B cell (primary cell): Measurements from ENCODE around the gene GJB2. TPM values are rescaled to one million over a fixed set of nuclear protein-coding genes. Genes with fewer than 3 reads are reported as not detected.
A peak's percentile ranks its signal among the peaks of the same experiment; 100 is the strongest.

Experiments used
- ATAC-seq: fragments of 200-7000 bp; cut with Tn5 transposase; one replicate; pipeline ENCODE4 v1.10.0; 2021; ENCODE audit warnings: low read depth, mild to moderate bottlenecking, moderate number of reproducible peaks, moderate library complexity
- CTCF ChIA-PET: fragments of 350-600 bp; sonication (Branson Sonifier 250); formaldehyde crosslinking; loops from one replicate; lab custom pipeline; 2021; ENCODE audit warnings: antibody characterized with exemption, inconsistent platforms; lab: Charles Lee
- POLR2A ChIA-PET: fragments of 350-600 bp; sonication (Branson Sonifier 250); formaldehyde crosslinking; loops from one replicate; lab custom pipeline; 2021; ENCODE audit warnings: antibody characterized with exemption; lab: Charles Lee
- DNase-seq: peaks from one replicate; pipeline ENCODE4 v3.0.0; 2013
- H2AFZ ChIP-seq: 2 replicates; pipeline ENCODE4 v1.6.1; 2012; ENCODE audit warnings: mild to moderate bottlenecking, low read depth, low read length; ENCODE audit not compliant: insufficient read depth, poor library complexity, severe bottlenecking
- H3K27ac ChIP-seq, 2 donors: 1 replicate in 1 of 2; 2 replicates in 1 of 2; pipeline ENCODE4 v1.5.1; 2012 to 2013; ENCODE audit warnings: low read length in 2 of 2, mild to moderate bottlenecking in 2 of 2, moderate library complexity in 1 of 2
- H3K27me3 ChIP-seq, 4 experiments: fragments of 200-600 bp in 1 of 4; sonication (generic) in 1 of 4; replicated peaks in 1 of 4; 1 replicate in 2 of 4; 2 replicates in 2 of 4; pipeline versions ENCODE4 v1.6.1 to v1.7.0; 2013 to 2016; ENCODE audit warnings: low read length in 3 of 4, mild to moderate bottlenecking in 2 of 4, mixed read lengths in 1 of 4, moderate library complexity in 1 of 4; ENCODE audit not compliant: insufficient read depth in 4 of 4, control insufficient read depth in 3 of 4; ENCODE audit errors: control extremely low read depth in 1 of 4
- H3K36me3 ChIP-seq, 2 experiments: replicated peaks in 1 of 2; 1 replicate in 1 of 2; 2 replicates in 1 of 2; pipeline versions ENCODE4 v1.6.1 to v1.7.1; 2013; ENCODE audit warnings: low read length in 1 of 2; ENCODE audit not compliant: insufficient read depth in 2 of 2, control insufficient read depth in 1 of 2; ENCODE audit errors: control extremely low read depth in 1 of 2, extremely low read depth in 1 of 2
- H3K4me1 ChIP-seq, 2 donors: fragments of 200-600 bp in 1 of 2; sonication (generic) in 1 of 2; 1 replicate in 1 of 2; 2 replicates in 1 of 2; pipeline versions ENCODE4 v1.5.1 to v1.6.1; 2013 to 2017; ENCODE audit warnings: low read length in 2 of 2; ENCODE audit not compliant: control insufficient read depth in 2 of 2, insufficient read depth in 2 of 2
- H3K4me2 ChIP-seq: replicated peaks from 2 replicates; pipeline ENCODE3; 2012; ENCODE audit warnings: mild to moderate bottlenecking, low read depth, low read length; ENCODE audit not compliant: poor library complexity, severe bottlenecking
- H3K4me3 ChIP-seq, 5 experiments: fragments of 200-600 bp in 1 of 5; sonication (generic) in 1 of 5; 1 replicate in 3 of 5; 2 replicates in 2 of 5; pipeline versions ENCODE4 v1.5.1 to v1.7.0; 2011 to 2016; ENCODE audit warnings: low read length in 4 of 5, mild to moderate bottlenecking in 4 of 5, low read depth in 2 of 5, control low read depth in 1 of 5, moderate library complexity in 1 of 5; ENCODE audit not compliant: insufficient read depth in 1 of 5; ENCODE audit errors: control extremely low read depth in 1 of 5, extremely low read depth in 1 of 5
- H3K79me2 ChIP-seq: fragments of 200-600 bp; sonication (generic); one replicate; pipeline ENCODE4 v1.6.0; 2016; ENCODE audit warnings: low read length; ENCODE audit not compliant: control insufficient read depth, insufficient read depth
- H3K9ac ChIP-seq: fragments of 200-600 bp; sonication (generic); 2 replicates; pipeline ENCODE4 v1.6.1; 2017; ENCODE audit warnings: mild to moderate bottlenecking, low read length, moderate library complexity
- H3K9me3 ChIP-seq, 3 donors: one replicate each; pipeline versions ENCODE4 v1.6.1 to v1.7.1; 2013; ENCODE audit warnings: low read length in 2 of 3; ENCODE audit not compliant: control insufficient read depth in 2 of 3, insufficient read depth in 1 of 3; ENCODE audit errors: control extremely low read depth in 1 of 3
- H4K20me1 ChIP-seq: 2 replicates; pipeline ENCODE4 v1.6.0; 2012; ENCODE audit warnings: mild to moderate bottlenecking, low read length; ENCODE audit not compliant: insufficient read depth, control insufficient read depth, poor library complexity, severe bottlenecking
- H3K27ac Mint-ChIP-seq: one replicate; pipeline ENCODE4 v1.8.0; 2021; ENCODE audit warnings: mixed read lengths
- H3K27me3 Mint-ChIP-seq: one replicate; pipeline ENCODE4 v1.8.0; 2021; ENCODE audit warnings: mixed read lengths
- H3K4me1 Mint-ChIP-seq: one replicate; pipeline ENCODE4 v1.8.0; 2021; ENCODE audit warnings: mixed read lengths
- H3K4me3 Mint-ChIP-seq: one replicate; pipeline ENCODE4 v1.8.0; 2021; ENCODE audit warnings: mixed read lengths
- H3K9me3 Mint-ChIP-seq: one replicate; pipeline ENCODE4 v1.8.0; 2022; ENCODE audit warnings: mixed read lengths; ENCODE audit not compliant: insufficient read depth
- EZH2 ChIP-seq: IDR thresholded peaks from 2 replicates; pipeline ENCODE4 v1.6.1; 2012; ENCODE audit warnings: borderline replicate concordance, low read depth, mild to moderate bottlenecking, moderate library complexity, low read length; ENCODE audit not compliant: insufficient read depth, poor library complexity, severe bottlenecking
- WGBS: methylation state at CpG from one replicate; pipeline ENCODE4 v1.1.5; 2013; ENCODE audit warnings: missing lambda C conversion rate; ENCODE audit not compliant: insufficient coverage; 5-methylcytosine and 5-hydroxymethylcytosine counted together
- intact Hi-C: fragments of 100-400 bp; cut with micrococcal nuclease; formaldehyde crosslinking; loops from one replicate; pipeline ENCODE4 v1.10.0; 2022
- polyA plus RNA-seq: library from polyadenylated mRNA; depleted of rRNA; stranded (reverse); fragments of >200 nt; gene quantifications from 2 replicates; pipeline ENCODE4 v1.2.3, GENCODE V29; 2012
- total RNA-seq, 2 donors: library from RNA; stranded (reverse); fragments of 120-200 nt in 1 of 2; gene quantifications; 1 replicate in 1 of 2; 2 replicates in 1 of 2; pipeline versions ENCODE4 v1.2.3 to v1.2.4, GENCODE V29; 2013 to 2022
- TF ChIP-seq, protein P1 (sequence below): fragments of 200-600 bp; IDR thresholded peaks from one replicate; pipeline ENCODE4 v1.8.0; 2022; ENCODE audit warnings: antibody characterized with exemption, mild to moderate bottlenecking

GJB2 gene
- total and polyA plus RNA-seq, 2 donors (not counting 1 experiment from before 2014, with no cell fraction given) = not detected

DNA sequence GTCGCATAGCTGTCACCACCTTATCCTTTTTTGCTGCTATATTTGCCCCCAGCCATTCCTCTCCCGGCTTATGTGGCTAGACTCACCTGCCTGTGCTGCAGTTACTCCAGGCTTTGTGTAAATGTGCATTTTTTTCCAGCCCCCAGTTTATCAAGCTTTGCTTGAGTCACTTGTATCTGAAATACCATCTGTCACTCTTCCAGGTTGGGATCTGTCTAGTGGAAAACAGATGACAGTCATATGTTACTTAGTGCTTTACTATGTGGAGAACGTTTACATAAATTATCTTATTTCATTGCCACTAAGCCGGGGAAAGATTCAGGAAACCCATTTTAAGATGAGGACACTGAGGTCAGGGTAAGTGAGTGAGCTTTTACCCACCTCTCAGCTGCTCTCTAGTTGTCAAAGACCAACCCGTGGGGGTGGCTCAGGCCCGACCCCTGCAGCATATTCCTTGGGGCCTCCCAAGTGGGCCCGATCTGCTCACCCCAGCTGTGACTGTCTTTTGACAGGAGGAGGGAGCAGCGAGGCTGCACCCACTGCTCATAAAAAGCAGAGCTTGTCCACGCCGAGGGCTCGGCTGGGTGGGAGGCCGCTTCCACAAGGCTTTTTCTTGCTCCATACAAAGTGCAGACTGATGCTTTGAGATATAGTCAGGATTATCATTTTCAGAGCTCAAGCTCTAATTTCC lies 7.2 kb downstream of the GJB2 start:
- ATAC-seq = no peak
- Mint-ChIP-seq H3K27me3 (peaks cover 38% of the 10 kb centered on the region), H3K4me1 (no peaks in the 10 kb centered on the region), H3K27ac (no peak overlapping the region), H3K4me3 (no peak overlapping the region), H3K9me3 (no peaks in the 10 kb centered on the region)
- CTCF ChIA-PET = interaction anchor here (0.7 to 4.8 kb wide), 3 partner anchors 10 to 21 kb away, joined by 3 to 40 read pairs (median 4); no protein-coding TSS in a partner anchor
- WGBS = 94% methylated on average over 6 of the region's 12 CpGs
- no peak overlapping the region for H3K4me3 ChIP-seq
- peaks cover 0 to 3% (median 0%) of the 10 kb centered on the region in 3 donors for H3K9me3 ChIP-seq
- peaks cover 0 to 2% of the 10 kb centered on the region in 2 donors for H3K4me1 ChIP-seq
- H3K36me3 ChIP-seq = no peaks in the 10 kb centered on the region
- intact Hi-C loops = no loop called here
- H4K20me1 ChIP-seq = no peaks in the 10 kb centered on the region
- no peak overlapping the region for H3K9ac ChIP-seq
- H3K27me3 ChIP-seq = peaks cover 0 to 4% (median 0%) of the 10 kb centered on the region in 4 experiments
- DNase-seq = no peak
- no peak overlapping the region for H3K27ac ChIP-seq
- POLR2A ChIA-PET = no interaction called here
- H2AFZ ChIP-seq = no peak overlapping the region
- no peak for TF ChIP-seq EZH2
- TF ChIP-seq, protein P1, sequence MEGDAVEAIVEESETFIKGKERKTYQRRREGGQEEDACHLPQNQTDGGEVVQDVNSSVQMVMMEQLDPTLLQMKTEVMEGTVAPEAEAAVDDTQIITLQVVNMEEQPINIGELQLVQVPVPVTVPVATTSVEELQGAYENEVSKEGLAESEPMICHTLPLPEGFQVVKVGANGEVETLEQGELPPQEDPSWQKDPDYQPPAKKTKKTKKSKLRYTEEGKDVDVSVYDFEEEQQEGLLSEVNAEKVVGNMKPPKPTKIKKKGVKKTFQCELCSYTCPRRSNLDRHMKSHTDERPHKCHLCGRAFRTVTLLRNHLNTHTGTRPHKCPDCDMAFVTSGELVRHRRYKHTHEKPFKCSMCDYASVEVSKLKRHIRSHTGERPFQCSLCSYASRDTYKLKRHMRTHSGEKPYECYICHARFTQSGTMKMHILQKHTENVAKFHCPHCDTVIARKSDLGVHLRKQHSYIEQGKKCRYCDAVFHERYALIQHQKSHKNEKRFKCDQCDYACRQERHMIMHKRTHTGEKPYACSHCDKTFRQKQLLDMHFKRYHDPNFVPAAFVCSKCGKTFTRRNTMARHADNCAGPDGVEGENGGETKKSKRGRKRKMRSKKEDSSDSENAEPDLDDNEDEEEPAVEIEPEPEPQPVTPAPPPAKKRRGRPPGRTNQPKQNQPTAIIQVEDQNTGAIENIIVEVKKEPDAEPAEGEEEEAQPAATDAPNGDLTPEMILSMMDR = no peak
- H3K4me2 ChIP-seq = no peak overlapping the region
- no peaks in the 10 kb centered on the region for H3K79me2 ChIP-seq

- H3K27me3 Mint-ChIP-seq = peaks cover 64% of the 10 kb centered on the region
- H3K4me1 Mint-ChIP-seq = no peaks in the 10 kb centered on the region
- no peak overlapping the region for H3K4me2 ChIP-seq
- H3K36me3 ChIP-seq = no peaks in the 10 kb centered on the region
- ATAC-seq (peak; percentile 97), DNase-seq (peak; percentile 79)
- no peak overlapping the region for H3K27ac ChIP-seq
- H3K27me3 ChIP-seq = peaks cover 0 to 24% (median 15%) of the 10 kb centered on the region in 4 experiments
- ChIA-PET CTCF (interaction anchor here (0.8 to 1.0 kb wide), 2 partner anchors 12 to 24 kb away, joined by 3 to 4 read pairs; no protein-coding TSS in a partner anchor), POLR2A (no interaction called here)
- H3K9me3 ChIP-seq = no peaks in the 10 kb centered on the region
- H3K9me3 Mint-ChIP-seq = no peaks in the 10 kb centered on the region
- no peak overlapping the region for H3K4me3 ChIP-seq
- H4K20me1 ChIP-seq = no peaks in the 10 kb centered on the region
- TF ChIP-seq, protein P1 = peak; percentile 91
- TF ChIP-seq EZH2 = no peak
- H3K4me3 Mint-ChIP-seq = no peak overlapping the region
- peaks cover 0 to 2% of the 10 kb centered on the region in 2 donors for H3K4me1 ChIP-seq
- H3K27ac Mint-ChIP-seq = no peak overlapping the region
- no peaks in the 10 kb centered on the region for H3K79me2 ChIP-seq
- 20% methylated on average over 5 of the region's 5 CpGs for WGBS
- no peak overlapping the region for H2AFZ ChIP-seq
- intact Hi-C loops = loop anchor here (2.0 kb wide), 1 partner anchor 742 kb away; no protein-coding TSS in a partner anchor
- no peak overlapping the region for H3K9ac ChIP-seq
Measured at GRCh38 chr13:20182231-20182846, 10.4 kb downstream of the GJB2 start.
